Neuronal stem cell (in vitro differentiated cells): ENCODE measurements around the gene ZDHHC11.
"Not testable (repeated sequence)": the region's sequence is repeated elsewhere in the genome, so short reads cannot be mapped to it uniquely, and the experiment has no call there.

ENCODE experiments used
- DNase-seq: peaks from one replicate; pipeline ENCODE4 v3.0.0-alpha.2; 2013; ENCODE audit warnings: low spot score
- H2AFZ ChIP-seq: one replicate; pipeline ENCODE4 v1.6.1; 2013; ENCODE audit warnings: mild to moderate bottlenecking, low read length, inconsistent platforms
- H2AK5ac ChIP-seq: 2 replicates; pipeline ENCODE4 v1.6.1; 2013; ENCODE audit warnings: low read depth, mild to moderate bottlenecking, inconsistent platforms, low read length, moderate library complexity, mixed read lengths
- H2BK120ac ChIP-seq: 2 replicates; pipeline ENCODE4 v1.6.1; 2013; ENCODE audit warnings: low read depth, mild to moderate bottlenecking, inconsistent platforms, low read length, moderate library complexity, mixed read lengths
- H2BK12ac ChIP-seq: one replicate; pipeline ENCODE4 v1.6.1; 2013; ENCODE audit warnings: low read length, inconsistent platforms
- H2BK15ac ChIP-seq: 2 replicates; pipeline ENCODE4 v1.6.1; 2013; ENCODE audit warnings: mild to moderate bottlenecking, low read length, inconsistent platforms, mixed read lengths
- H2BK5ac ChIP-seq: one replicate; pipeline ENCODE4 v1.6.1; 2013; ENCODE audit warnings: inconsistent platforms, mild to moderate bottlenecking, low read length, moderate library complexity
- H3K14ac ChIP-seq: one replicate; pipeline ENCODE4 v1.6.1; 2013; ENCODE audit warnings: low read length, inconsistent platforms
- H3K18ac ChIP-seq: 2 replicates; pipeline ENCODE4 v1.6.1; 2013; ENCODE audit warnings: low read length, inconsistent platforms
- H3K23ac ChIP-seq: 2 replicates; pipeline ENCODE4 v1.6.1; 2013; ENCODE audit warnings: low read depth, mild to moderate bottlenecking, mixed read lengths, low read length, inconsistent platforms; ENCODE audit not compliant: poor library complexity
- H3K27ac ChIP-seq: replicated peaks from 3 replicates; pipeline ENCODE4 v1.5.1; 2013; ENCODE audit warnings: low read length, inconsistent platforms
- H3K27me3 ChIP-seq, 3 experiments: 2 replicates each; pipeline ENCODE4 v1.6.1; 2013; ENCODE audit warnings: low read length in 3 of 3, mild to moderate bottlenecking in 2 of 3, inconsistent platforms in 1 of 3, low read depth in 1 of 3, mixed read lengths in 1 of 3, moderate library complexity in 1 of 3; ENCODE audit not compliant: control insufficient read depth in 3 of 3, insufficient read depth in 3 of 3
- H3K36me3 ChIP-seq, 2 donors: replicated peaks in 1 of 2; 2 replicates each; pipeline ENCODE4 v1.6.1; 2013; ENCODE audit warnings: low read length in 2 of 2; ENCODE audit not compliant: control insufficient read depth in 2 of 2, insufficient read depth in 2 of 2
- H3K4ac ChIP-seq: 2 replicates; pipeline ENCODE4 v1.6.1; 2013; ENCODE audit warnings: inconsistent platforms, mild to moderate bottlenecking, low read length, moderate library complexity
- H3K4me1 ChIP-seq, 2 donors: 1 replicate in 1 of 2; 2 replicates in 1 of 2; pipeline ENCODE4 v1.6.1; 2013; ENCODE audit warnings: low read length in 2 of 2, low read depth in 1 of 2; ENCODE audit not compliant: control insufficient read depth in 2 of 2, insufficient read depth in 1 of 2
- H3K4me2 ChIP-seq: one replicate; pipeline ENCODE4 v1.6.1; 2013; ENCODE audit warnings: mild to moderate bottlenecking, low read length, inconsistent platforms; ENCODE audit not compliant: insufficient read depth, poor library complexity, severe bottlenecking
- H3K4me3 ChIP-seq, 2 donors: 2 replicates each; pipeline ENCODE4 v1.5.1; 2013; ENCODE audit warnings: low read length in 2 of 2, mild to moderate bottlenecking in 2 of 2, inconsistent platforms in 1 of 2, moderate library complexity in 1 of 2
- H3K79me1 ChIP-seq: one replicate; pipeline ENCODE4 v1.6.1; 2013; ENCODE audit warnings: low read depth, mild to moderate bottlenecking, inconsistent platforms, low read length, moderate library complexity
- H3K9ac ChIP-seq: one replicate; pipeline ENCODE4 v1.6.1; 2013; ENCODE audit warnings: mild to moderate bottlenecking, low read depth, low read length, inconsistent platforms; ENCODE audit not compliant: poor library complexity
- H3K9me3 ChIP-seq, 2 donors: replicated peaks in 1 of 2; 2 replicates each; pipeline versions ENCODE3 to v1.6.1; 2013; ENCODE audit warnings: low read length in 2 of 2, mild to moderate bottlenecking in 2 of 2, inconsistent platforms in 1 of 2, low read depth in 1 of 2, mixed read lengths in 1 of 2, moderate library complexity in 1 of 2; ENCODE audit not compliant: control insufficient read depth in 2 of 2, insufficient read depth in 1 of 2
- H4K8ac ChIP-seq: one replicate; pipeline ENCODE4 v1.6.1; 2013; ENCODE audit warnings: low read depth, mild to moderate bottlenecking, inconsistent platforms, low read length, moderate library complexity
- H4K91ac ChIP-seq: one replicate; pipeline ENCODE4 v1.6.1; 2013; ENCODE audit warnings: low read length, low read depth, mild to moderate bottlenecking, inconsistent platforms; ENCODE audit not compliant: poor library complexity
- WGBS, 2 donors: extraction: QIAGEN DNeasy Blood & Tissue Kit; methylation state at CpG; one replicate each; pipeline ENCODE4 v1.1.7; 2013; ENCODE audit warnings: missing lambda C conversion rate in 2 of 2, mixed read lengths in 1 of 2; ENCODE audit not compliant: insufficient read length in 2 of 2, insufficient replicate concordance in 1 of 2; ENCODE audit errors: extremely low coverage in 2 of 2; 5-methylcytosine and 5-hydroxymethylcytosine counted together

ZDHHC11 gene

GRCh38 chr5:753567-754142 is 97.1 kb downstream of the ZDHHC11 start:
- not testable (repeated sequence) for H3K18ac ChIP-seq, H2BK120ac ChIP-seq, H2BK15ac ChIP-seq, H3K27ac ChIP-seq, DNase-seq, H2BK5ac ChIP-seq, H3K9me3 ChIP-seq, H3K4ac ChIP-seq, H3K4me2 ChIP-seq, H2BK12ac ChIP-seq, H3K27me3 ChIP-seq, H4K8ac ChIP-seq, H4K91ac ChIP-seq, H3K79me1 ChIP-seq, H3K4me3 ChIP-seq, H2AFZ ChIP-seq, H3K36me3 ChIP-seq, H3K23ac ChIP-seq, H2AK5ac ChIP-seq, H3K9ac ChIP-seq
- WGBS, 2 donors = no CpG with 5 or more reads among the region's 19 CpGs
- H3K4me1 ChIP-seq = peaks cover 20 to 27% of the 10 kb centered on the region in 2 donors
- H3K14ac ChIP-seq = peak overlapping the region; percentile 5

- not testable (repeated sequence) for H3K9me3 ChIP-seq, H2BK15ac ChIP-seq, H2AFZ ChIP-seq, H3K27ac ChIP-seq, H2BK12ac ChIP-seq, H2BK5ac ChIP-seq, H3K27me3 ChIP-seq, H3K36me3 ChIP-seq, H3K18ac ChIP-seq, H3K23ac ChIP-seq, H2BK120ac ChIP-seq, H4K8ac ChIP-seq, DNase-seq, H3K79me1 ChIP-seq, H3K4me3 ChIP-seq, H3K9ac ChIP-seq, H4K91ac ChIP-seq, H3K4ac ChIP-seq, H3K4me2 ChIP-seq, H3K14ac ChIP-seq, H2AK5ac ChIP-seq
- WGBS, 2 donors = no CpG with 5 or more reads among the region's 20 CpGs
- H3K4me1 ChIP-seq = peaks cover 10 to 16% of the 10 kb centered on the region in 2 donors
Observed at GRCh38 chr5:752532-753115, 98.2 kb downstream of the ZDHHC11 start.

GRCh38 chr5:751992-752391 is 98.8 kb downstream of the ZDHHC11 start:
- H3K9ac ChIP-seq, H3K4me2 ChIP-seq, H2AFZ ChIP-seq: not testable (repeated sequence)

GRCh38 chr5:751496-751895 is 99.3 kb downstream of the ZDHHC11 start:
- no peaks in the 10 kb centered on the region for H3K79me1 ChIP-seq
- no peak overlapping the region for H3K14ac ChIP-seq
- H3K9me3 ChIP-seq = no peaks in the 10 kb centered on the region
- no peak overlapping the region for H3K4me2 ChIP-seq
- H2BK15ac ChIP-seq = no peak overlapping the region
- no peak overlapping the region for H2BK12ac ChIP-seq
- H3K23ac ChIP-seq = no peak overlapping the region
- no peak overlapping the region for H2AK5ac ChIP-seq
- H2BK120ac ChIP-seq = no peak overlapping the region
- H4K8ac ChIP-seq = no peak overlapping the region
- H3K4me1 ChIP-seq = peaks cover 0 to 5% of the 10 kb centered on the region in 2 donors
- no peaks in the 10 kb centered on the region for H3K27me3 ChIP-seq
- no peak overlapping the region for H3K4ac ChIP-seq
- WGBS, 2 donors = no CpG with 5 or more reads among the region's 13 CpGs
- peak overlapping the region; percentile 80 for H3K18ac ChIP-seq
- peaks cover 0 to 5% of the 10 kb centered on the region in 2 donors for H3K36me3 ChIP-seq
- H2BK5ac ChIP-seq = no peak overlapping the region
- no peak for DNase-seq
- H4K91ac ChIP-seq = no peak overlapping the region
- H3K4me3 ChIP-seq = no peak overlapping the region
- H3K27ac ChIP-seq = no peak overlapping the region
- no peak overlapping the region for H3K9ac ChIP-seq
- H2AFZ ChIP-seq = no peak overlapping the region

More at GRCh38 chr5:751992-752391, 98.8 kb downstream of the ZDHHC11 start:
- H3K27me3 ChIP-seq, H3K79me1 ChIP-seq, H3K36me3 ChIP-seq, H4K91ac ChIP-seq, H2BK15ac ChIP-seq, H3K23ac ChIP-seq, H3K4me3 ChIP-seq, H3K4ac ChIP-seq, H2BK5ac ChIP-seq, H3K18ac ChIP-seq, H3K14ac ChIP-seq, H2BK12ac ChIP-seq, H4K8ac ChIP-seq, DNase-seq, H2BK120ac ChIP-seq, H3K27ac ChIP-seq, H3K9me3 ChIP-seq, H2AK5ac ChIP-seq: not testable (repeated sequence)
- H3K4me1 ChIP-seq = peaks cover 4 to 10% of the 10 kb centered on the region in 2 donors
- WGBS, 2 donors = no CpG with 5 or more reads among the region's 8 CpGs
